GM13976 (cell line): ENCODE data around the gene DMRT3.
"Not testable (repeated sequence)": the region's sequence is repeated elsewhere in the genome, so short reads cannot be mapped to it uniquely, and the experiment has no call there.

Source experiments
- DNase-seq: peaks from one replicate; pipeline ENCODE4 v3.0.0; 2012; ENCODE audit warnings: low spot score
- CTCF ChIP-seq: IDR thresholded peaks from 2 replicates; pipeline ENCODE4 v1.5.1; 2012; ENCODE audit warnings: borderline replicate concordance, mild to moderate bottlenecking; ENCODE audit not compliant: insufficient read depth; ENCODE audit errors: extremely low read depth, missing control alignments, control extremely low read depth
- in situ Hi-C: fragments of 300-500 bp; cut with MboI; formaldehyde crosslinking; loops from one replicate; pipeline ENCODE4 v1.12.0; 2022; ENCODE audit warnings: low sequenced_read_pairs, mixed read lengths, inconsistent platforms; ENCODE audit not compliant: unreplicated experiment

Gene DMRT3

DNA sequence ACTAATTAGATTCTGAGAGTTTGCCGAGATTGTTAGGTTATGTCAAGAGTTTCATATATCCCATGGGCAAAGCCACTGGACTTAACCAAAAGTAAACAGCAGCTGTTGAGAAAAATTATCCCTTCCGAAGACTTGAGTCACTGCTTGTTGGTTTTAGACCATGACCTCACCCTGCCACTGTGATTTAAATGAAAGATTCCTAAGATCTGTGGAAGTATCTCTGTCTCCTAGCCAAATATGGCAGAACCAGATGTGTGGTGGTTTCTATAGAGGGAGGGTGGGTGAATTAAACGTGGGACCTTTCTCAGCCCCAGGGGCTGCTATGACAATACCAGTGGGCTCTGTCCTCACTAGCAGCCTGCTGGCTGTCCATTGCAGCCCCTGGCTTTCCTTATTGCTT is 19.3 kb downstream of the DMRT3 start:
- no peak for DNase-seq
- in situ Hi-C loops = loop anchor here (5.0 kb wide), 1 partner anchor 103 kb away; no protein-coding TSS in a partner anchor
- no peak for TF ChIP-seq CTCF

DNA sequence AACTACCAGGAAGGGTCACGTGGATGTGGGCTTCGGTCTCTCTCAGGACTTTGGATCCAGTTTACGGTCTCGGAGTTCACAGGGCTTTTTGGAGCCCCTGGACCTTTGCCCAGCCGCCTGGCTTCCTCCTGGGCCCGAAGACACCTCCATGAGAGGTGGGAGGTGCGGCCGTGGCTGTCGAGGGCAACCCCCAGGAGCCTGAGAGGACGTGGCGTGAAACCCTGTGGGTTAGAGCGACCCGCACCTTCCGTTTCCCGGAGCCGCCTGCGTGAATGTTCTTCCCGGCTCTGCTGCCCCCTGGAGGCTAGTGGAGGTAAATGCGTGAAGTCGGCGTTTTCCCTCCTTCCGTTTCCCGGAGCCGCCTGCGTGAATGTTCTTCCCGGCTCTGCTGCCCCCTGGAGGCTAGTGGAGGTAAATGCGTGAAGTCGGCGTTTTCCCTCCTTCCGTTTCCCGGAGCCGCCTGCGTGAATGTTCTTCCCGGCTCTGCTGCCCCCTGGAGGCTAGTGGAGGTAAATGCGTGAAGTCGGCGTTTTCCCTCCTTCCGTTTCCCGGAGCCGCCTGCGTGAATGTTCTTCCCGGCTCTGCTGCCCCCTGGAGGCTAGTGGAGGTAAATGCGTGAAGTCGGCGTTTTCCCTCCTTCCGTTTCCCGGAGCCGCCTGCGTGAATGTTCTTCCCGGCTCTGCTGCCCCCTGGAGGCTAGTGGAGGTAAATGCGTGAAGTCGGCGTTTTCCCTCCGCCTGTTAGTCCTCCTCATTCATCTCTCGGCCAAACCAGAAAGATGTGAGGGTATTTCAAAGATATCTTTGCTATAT is 22.1 kb downstream of the DMRT3 start:
- TF ChIP-seq CTCF = peak; percentile 29
- in situ Hi-C loops = loop anchor here (5.0 kb wide), 1 partner anchor 106 kb away; no protein-coding TSS in a partner anchor
- not testable (repeated sequence) for DNase-seq

DNA sequence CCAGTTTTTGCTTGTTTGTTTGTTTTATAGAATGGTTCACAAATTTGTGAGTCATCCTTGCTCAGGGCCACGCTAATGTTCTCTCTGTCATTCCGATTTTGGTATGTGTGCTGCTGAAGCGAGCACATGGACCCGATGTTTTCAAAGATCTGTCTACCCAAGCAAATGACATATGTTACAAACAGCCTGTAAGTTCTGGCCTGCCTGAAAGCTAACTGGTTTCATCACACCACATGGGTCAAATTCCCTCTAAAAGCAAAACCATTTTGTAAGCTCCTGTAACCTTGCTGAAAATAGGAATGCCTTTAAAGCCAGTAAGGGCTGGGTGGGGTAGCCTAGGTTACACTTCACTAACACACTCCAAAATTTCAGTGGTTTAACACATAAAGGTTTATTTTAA is 25.4 kb downstream of the DMRT3 start:
- in situ Hi-C loops = loop anchor here (10.0 kb wide), 1 partner anchor 387 kb away; no protein-coding TSS in a partner anchor
- DNase-seq = no peak
- no peak for TF ChIP-seq CTCF

DNA sequence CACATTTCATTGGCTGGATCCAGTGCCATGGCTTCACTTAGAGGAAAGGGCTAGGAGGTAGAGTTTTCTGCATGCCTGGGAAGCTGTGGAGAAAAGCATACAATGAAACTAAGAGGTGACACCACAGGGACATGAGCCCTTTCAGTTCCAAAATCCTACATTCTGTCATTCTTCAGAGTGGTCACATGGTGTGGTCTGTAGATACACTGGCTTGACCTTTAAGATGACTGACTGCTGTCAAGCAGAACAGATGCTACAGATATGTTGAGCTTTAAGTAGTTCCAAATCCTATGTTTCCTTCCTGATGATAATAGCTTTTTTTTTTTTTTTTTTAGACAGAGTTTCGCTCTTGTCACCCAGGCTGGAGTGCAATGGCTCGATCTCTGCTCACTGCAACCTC is 26.2 kb downstream of the DMRT3 start:
- in situ Hi-C loops = loop anchor here (10.0 kb wide), 1 partner anchor 388 kb away; no protein-coding TSS in a partner anchor
- no peak for TF ChIP-seq CTCF
- no peak for DNase-seq

- peak; percentile 60 for DNase-seq
- peak; percentile 46 for TF ChIP-seq CTCF
- in situ Hi-C loops = loop anchor here (10.0 kb wide), 1 partner anchor 390 kb away; no protein-coding TSS in a partner anchor
Measured at GRCh38 chr9:1005043-1005667, 28.7 kb downstream of the DMRT3 start.

- in situ Hi-C loops = loop anchor here (10.0 kb wide), 1 partner anchor 393 kb away; no protein-coding TSS in a partner anchor
- TF ChIP-seq CTCF = no peak
- DNase-seq = no peak
Measured at GRCh38 chr9:1007312-1007711, 30.9 kb downstream of the DMRT3 start.
